GM21528 (cell line): ENCODE results near the gene PLCE1.
"Not testable (repeated sequence)": the region's sequence is repeated elsewhere in the genome, so short reads cannot be mapped to it uniquely, and the experiment has no call there.

Experiments used
- ATAC-seq: cut with Tn5 transposase; IDR thresholded peaks from one replicate; pipeline ENCODE4 v1.9.1; 2021; ENCODE audit warnings: mild to moderate bottlenecking, moderate library complexity; ENCODE audit not compliant: unreplicated experiment, low FRiP score

Gene PLCE1

GRCh38 chr10:93993782-93994437 lies at the start of gene PLCE1:
PLCE1 (plus strand) TSS chr10:93993931; CDS start chr10:94031047, 37,116 bp downstream.
- no peak for ATAC-seq

- no peak for ATAC-seq
These were observed 47.9 kb upstream of the PLCE1 start for GRCh38 chr10:93945819-93946218.

- ATAC-seq, result no peak
These were observed 46.7 kb upstream of the PLCE1 start for GRCh38 chr10:93947055-93947454.

GRCh38 chr10:93947524-93947923 lies 46.2 kb upstream of the PLCE1 start:
- no peak for ATAC-seq

- no peak for ATAC-seq
These were observed 41.8 kb upstream of the PLCE1 start for GRCh38 chr10:93951905-93952304.

- ATAC-seq, result no peak
These were observed 39.4 kb upstream of the PLCE1 start for GRCh38 chr10:93954299-93954698.

GRCh38 chr10:93954726-93955363 lies 38.9 kb upstream of the PLCE1 start:
- no peak for ATAC-seq

GRCh38 chr10:93958834-93959233 lies 34.9 kb upstream of the PLCE1 start:
- ATAC-seq, result no peak

- ATAC-seq, result not testable (repeated sequence)
These were observed 32.7 kb upstream of the PLCE1 start for GRCh38 chr10:93960988-93961387.

GRCh38 chr10:93962973-93963372 lies 30.8 kb upstream of the PLCE1 start:
- ATAC-seq, result no peak

- ATAC-seq, result no peak
These were observed 30.3 kb upstream of the PLCE1 start for GRCh38 chr10:93963434-93963833.

- ATAC-seq, result no peak
These were observed 27.8 kb upstream of the PLCE1 start for GRCh38 chr10:93965911-93966310.

GRCh38 chr10:93967756-93968155 lies 26.0 kb upstream of the PLCE1 start:
- no peak for ATAC-seq

- no peak for ATAC-seq
These were observed 25.2 kb upstream of the PLCE1 start for GRCh38 chr10:93968540-93968945.

- ATAC-seq, result not testable (repeated sequence)
These were observed 23.2 kb upstream of the PLCE1 start for GRCh38 chr10:93970433-93971010.

- ATAC-seq, result no peak
These were observed 19.8 kb upstream of the PLCE1 start for GRCh38 chr10:93973748-93974445.

- no peak for ATAC-seq
These were observed 16.3 kb upstream of the PLCE1 start for GRCh38 chr10:93977442-93977841.

- no peak for ATAC-seq
These were observed 13.2 kb upstream of the PLCE1 start for GRCh38 chr10:93980486-93980885.

- ATAC-seq, result no peak
These were observed 2.6 kb upstream of the PLCE1 start for GRCh38 chr10:93991114-93991513.

GRCh38 chr10:93991596-93992284 lies 2.0 kb upstream of the PLCE1 start:
- ATAC-seq, result no peak
